Activated CD4-positive, alpha-beta T cell treated with anti-CD3 and anti-CD28 coated beads for 1 hour (primary cell): ENCODE results near the gene MROH2A.

Experiments
- DNase-seq: peaks from one replicate; pipeline ENCODE4 v3.0.0-alpha.2; 2020

Gene MROH2A

DNA sequence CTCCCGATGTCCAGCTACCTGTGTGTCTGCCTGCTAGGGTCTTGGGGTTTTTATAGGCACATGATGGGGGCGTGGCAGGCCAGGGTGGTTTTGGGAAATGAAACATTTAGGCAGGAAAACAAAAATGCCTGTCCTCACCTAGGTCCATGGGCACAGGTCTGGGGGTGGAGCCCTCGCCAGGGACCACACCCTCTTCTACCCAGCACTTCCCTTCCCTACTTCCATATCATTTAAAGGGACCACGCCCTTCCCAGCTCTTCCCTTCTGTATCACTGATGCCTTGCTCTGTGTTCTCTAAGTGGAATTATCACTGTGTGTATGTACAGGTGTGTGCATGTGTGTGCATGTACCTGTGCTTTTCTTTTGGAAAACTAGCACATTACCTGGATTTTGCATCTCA, 11.7 kb upstream of the MROH2A start:
- no peak for DNase-seq

DNA sequence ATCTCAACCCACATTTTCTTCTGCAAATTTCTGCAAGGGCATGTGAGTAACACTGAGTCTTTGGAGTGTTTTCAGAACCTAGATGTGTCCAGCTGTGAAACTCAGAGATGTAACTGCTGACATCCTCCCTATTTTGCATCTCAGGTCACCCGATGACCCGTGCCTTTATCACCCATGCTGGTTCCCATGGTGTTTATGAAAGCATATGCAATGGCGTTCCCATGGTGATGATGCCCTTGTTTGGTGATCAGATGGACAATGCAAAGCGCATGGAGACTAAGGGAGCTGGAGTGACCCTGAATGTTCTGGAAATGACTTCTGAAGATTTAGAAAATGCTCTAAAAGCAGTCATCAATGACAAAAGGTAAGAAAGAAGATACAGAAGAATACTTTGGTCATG, 10.1 kb upstream of the MROH2A start:
- DNase-seq: no peak

DNA sequence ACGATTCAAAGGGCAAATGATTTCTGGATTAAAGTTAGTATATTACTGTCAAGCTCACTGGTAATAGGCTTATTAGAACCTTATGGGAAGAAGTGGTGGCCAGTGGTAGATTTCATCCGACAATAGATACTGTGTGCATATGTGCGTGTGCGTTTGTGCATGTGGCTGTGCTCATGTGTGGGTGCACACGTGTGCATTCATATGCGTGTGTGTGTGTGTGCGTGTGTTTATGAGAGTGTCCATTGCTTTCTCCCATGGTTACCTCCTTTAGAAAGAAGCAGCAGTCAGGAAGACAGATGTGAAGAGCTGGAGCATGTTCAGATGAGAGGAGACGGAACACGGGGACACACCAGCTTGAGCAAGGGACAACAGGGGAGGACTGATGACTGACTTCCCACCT, 8.9 kb upstream of the MROH2A start:
- no peak for DNase-seq

DNA sequence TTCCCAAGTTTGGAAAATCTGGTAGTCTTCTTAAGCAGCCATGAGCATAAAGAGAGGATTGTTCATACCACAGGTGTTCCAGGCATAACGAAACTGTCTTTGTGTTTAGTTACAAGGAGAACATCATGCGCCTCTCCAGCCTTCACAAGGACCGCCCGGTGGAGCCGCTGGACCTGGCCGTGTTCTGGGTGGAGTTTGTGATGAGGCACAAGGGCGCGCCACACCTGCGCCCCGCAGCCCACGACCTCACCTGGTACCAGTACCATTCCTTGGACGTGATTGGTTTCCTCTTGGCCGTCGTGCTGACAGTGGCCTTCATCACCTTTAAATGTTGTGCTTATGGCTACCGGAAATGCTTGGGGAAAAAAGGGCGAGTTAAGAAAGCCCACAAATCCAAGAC, 6.0 kb upstream of the MROH2A start:
- DNase-seq: no peak

DNA sequence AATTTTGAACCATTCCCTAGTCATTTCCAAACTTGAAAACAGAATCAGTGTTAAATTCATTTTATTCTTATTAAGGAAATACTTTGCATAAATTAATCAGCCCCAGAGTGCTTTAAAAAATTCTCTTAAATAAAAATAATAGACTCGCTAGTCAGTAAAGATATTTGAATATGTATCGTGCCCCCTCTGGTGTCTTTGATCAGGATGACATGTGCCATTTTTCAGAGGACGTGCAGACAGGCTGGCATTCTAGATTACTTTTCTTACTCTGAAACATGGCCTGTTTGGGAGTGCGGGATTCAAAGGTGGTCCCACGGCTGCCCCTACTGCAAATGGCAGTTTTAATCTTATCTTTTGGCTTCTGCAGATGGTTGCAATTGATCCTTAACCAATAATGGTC, 5.5 kb upstream of the MROH2A start:
- DNase-seq: no peak

DNA sequence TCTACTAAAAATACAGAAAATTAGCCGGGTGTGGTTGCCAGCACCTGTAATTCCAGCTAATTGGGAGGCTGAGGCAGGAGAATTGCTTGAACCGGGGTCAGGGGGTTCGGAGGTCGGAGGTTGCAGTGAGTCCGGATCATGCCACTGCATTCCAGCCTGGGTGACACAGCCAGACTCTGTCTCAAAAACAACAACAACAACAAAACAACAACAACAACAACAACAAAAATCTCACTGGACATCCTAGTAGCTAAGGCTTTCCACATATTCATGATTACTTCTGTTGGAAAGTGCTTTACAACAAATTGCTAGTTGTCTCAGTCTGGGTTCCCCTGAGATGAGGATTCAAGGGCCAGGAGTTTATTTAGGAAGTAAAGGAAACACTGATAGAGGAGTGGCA, 4.3 kb upstream of the MROH2A start:
- DNase-seq: no peak

DNA sequence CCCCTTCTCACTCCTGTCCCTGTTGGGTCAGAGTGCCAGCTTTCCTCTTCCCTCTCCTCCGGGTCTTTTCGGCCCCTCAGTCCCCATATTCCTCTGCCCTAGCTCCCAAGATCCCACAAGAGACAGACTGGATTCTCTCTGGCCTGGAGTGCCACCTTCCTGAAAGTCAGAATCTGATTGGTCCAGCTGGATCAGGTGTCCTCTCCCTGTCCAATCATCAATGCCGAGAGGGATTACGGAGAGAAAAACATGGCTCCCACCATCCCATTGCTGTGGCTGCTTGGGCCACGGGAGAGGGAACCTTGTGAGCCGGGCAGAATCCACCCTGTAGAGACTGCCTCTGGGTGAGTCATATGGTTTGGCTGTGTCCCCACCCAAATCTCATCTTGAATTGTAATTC, 2.7 kb upstream of the MROH2A start:
- no peak for DNase-seq

DNA sequence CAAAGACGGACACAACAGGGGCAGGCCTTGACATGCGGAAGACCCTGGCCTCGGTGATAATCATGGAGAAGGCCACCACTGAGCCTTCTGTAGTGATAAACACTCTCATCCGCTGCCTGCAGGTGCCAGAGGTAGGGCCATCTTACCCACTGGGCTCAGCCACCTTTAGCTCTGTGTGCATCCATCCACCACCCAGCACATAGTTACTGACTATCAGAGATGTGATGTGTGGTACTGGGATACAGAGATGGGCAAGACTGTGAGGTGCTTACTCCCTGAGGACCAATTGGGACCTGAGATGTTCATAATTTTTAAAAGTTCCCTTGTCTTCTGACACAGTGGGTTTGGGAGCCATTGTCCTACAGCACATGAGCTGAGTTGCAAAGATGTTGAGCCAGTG, 1.6 kb downstream of the MROH2A start:
- DNase-seq: no peak

DNA sequence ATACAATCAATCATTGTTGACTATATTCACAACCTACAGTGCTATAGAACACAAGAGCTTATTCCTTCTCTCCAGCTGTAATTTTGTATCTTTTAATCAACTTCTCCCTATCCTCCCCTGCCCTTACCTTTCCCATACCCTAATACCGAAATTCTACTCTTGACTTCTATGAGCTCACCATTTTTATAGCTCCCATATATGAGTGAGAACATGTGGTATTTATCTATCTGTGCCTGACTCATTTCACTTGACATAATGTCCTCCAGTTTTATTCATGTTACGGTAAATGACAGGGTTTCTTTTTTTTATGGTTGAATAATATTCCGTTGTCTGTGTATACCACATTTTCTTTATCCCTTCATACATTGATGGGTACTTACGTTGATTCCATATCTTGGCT, 2.6 kb downstream of the MROH2A start:
- no peak for DNase-seq

DNA sequence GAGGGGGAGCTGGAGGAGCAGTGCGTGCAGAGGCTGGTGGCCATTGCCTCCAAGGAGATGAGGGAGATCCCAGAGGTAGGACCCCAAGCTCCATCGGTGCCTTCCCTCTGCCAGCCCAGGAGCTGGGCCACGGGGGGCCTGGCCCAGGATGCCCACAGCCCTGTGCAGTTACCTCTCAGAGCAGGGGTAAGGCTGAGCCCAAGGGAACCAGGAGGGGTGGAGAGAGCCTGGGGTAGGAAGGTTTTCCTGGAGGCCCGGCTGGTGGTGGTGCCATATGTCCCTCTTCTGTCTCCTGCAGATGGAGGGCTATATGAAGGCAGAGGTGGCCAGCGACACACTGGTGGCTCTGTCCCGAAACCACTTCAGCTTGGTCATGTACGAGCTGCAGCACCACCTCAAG, 11.4 kb downstream of the MROH2A start:
- no peak for DNase-seq

DNA sequence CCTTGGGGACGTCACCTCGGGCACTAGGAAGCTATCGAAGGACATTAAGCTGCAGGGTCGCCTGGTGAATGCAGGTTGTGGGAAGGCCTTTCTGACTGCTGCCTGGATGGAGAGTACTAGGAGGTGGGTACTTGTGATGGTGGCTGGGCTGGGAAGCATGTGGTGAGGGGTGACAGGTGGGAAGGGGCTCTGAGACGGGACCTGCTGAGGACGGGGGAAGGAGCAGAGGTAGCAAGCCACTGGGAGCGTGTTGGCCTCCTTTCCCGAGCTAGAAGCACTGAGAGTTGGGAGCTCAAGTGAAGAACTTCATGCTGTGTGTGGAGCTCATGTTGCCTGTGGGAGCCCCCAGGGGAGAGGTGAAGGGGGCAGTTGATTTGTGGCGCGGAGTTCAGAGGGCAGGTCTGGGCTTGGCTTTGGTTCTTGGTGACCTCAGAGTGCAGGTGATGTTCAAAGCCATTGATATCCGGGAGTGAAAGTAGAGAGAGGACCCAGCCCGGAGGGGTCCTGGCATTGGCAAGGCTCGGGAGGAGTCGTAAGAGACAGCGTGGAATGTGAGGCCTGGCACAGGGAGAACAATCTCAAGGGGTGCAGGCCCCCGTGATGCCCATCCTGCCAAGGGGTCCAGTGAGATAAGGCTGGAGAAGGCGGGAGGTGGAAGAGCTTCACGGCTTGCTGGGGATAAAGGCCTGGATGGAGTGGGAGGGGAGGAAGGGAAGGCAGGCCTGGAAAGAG, 13.2 kb downstream of the MROH2A start:
- DNase-seq: no peak

DNA sequence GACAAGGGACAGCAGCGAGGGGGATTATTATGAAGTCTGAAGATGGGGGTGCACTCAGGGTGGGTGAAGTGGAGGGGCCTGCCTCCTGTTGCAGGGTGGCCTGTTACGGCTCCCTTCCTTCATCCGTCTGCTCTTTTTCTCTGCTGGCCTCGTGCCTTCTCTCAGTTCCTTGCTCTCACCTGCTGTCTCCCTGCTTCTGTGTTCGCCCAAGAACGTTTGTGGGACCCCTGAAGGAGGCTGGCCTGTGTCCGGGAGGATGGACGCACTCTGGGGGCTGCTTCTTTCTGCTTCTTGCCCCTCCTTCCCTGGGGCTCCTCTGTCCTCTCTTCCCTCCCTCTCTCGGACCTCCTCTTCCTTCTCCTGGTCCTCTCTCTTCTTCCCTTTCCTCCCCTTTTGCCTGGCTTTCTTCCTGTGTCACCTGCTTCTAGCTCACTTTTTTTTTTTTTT, 13.8 kb downstream of the MROH2A start:
- DNase-seq: no peak

DNA sequence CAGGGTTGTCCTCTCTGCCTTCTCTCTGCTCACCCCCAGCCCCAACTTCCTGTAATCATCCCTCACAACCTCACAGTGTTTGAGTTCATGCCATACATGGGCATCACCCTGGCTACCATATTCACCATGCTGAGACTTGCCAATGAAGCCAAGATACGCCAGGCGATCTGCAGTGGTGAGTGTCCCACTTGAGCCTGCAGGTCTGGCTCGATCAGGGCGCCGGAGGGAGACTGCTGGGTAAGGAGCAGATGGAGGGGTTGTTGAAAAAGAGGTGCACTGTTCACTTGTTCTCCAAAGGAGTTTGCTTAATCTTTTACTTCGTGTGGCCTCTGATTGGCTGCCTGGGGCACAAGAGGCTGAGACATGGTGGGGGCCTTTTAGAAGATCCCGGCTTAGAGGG, 14.6 kb downstream of the MROH2A start:
- no peak for DNase-seq

DNA sequence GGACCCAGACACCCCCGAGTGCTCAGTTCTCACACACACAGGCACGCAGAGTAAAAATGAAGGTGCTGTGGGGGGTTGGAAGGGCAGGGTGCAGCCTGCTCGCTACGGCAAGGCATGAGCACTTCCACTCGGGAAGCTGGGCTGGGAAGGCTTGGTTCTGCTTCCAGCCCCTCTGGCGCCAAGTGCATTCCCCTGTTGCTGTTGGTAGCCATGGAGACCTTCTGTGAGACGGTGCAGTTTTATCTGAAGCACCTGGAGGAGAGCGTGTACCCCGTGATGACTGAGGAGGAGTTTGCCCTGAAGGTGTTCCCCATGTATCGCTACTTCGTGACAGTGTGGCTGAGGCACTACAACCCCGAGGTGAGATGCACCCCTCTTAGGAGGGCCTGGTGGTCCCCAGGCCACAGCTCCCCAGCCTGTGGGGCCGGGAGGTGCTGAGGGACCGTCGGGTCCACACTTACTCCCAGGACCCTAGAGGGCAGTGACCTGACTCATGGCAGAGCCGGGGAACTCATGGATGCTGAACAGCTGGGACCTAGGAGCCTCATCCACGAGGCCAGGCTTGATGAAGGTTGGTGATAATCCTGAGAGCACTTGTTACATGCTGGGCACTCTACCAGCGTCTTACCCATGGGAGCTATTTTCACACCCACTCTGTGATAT, 15.5 kb downstream of the MROH2A start:
- DNase-seq: no peak

DNA sequence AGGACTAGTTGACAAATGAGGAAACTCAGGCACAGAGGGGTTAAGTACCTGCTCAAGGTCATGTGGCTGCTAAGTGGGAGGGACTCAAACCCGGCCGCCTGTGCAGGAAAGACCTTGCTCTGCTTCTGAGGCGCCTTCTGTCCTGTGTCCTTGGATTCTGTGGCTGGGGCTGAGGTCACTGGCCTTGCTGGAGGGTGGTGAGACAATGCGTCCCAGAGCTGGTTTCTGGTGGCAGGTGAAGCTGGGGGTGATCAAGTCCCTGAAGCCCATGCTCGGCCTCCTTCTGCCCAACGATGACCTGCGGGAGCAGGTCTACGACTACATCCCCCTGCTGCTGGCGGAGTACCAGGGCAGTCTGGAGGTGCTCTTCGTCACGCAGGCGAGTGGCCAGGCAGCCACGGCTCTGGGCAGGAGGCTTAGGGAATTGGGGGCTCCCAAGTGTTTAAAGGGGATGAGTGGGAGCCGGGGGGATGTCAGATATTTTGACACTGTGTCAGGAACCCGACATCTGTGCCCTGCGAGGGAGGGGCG, 16.1 kb downstream of the MROH2A start:
- no peak for DNase-seq

DNA sequence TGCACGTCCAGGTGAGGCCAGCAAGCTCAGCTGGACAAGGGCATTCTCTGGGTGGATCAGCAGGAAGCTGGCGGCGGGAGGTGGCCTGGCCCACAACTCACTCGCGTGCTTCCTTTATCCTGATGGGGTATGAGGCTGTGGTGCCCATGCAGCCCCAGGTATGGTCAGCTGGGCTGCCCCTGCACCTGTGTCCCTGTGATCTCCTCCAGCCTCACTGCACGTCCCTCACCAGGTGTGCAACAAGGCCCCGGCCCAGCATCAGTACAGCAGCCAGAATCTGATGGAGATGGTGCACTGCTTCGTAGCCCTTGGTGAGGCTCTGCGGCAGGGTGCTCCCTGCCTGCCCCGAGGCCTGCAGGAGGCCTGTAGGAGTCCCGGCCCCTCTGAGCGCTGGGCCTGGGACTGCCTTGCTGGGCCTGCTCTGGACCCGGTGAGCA, 17.6 kb downstream of the MROH2A start:
- no peak for DNase-seq

DNA sequence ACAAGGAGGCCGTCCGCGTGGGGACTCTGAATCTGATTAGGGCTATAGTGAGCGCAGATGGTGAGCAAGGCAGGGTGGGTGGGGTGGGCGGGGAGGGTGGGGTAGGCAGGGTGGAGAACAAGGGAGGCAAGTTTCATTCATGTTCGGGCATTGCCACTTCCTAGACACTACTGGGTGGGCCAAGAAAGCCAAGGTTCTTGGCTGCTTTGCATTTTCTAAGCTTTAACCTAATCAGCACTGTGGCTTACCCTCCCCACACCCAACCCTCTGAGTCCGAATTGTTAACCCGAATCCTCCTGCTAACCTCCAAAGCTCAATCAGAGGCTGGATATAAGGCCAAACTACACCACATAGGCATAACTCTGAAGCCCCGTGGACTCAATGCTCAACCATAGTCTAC, 18.1 kb downstream of the MROH2A start:
- DNase-seq: no peak

DNA sequence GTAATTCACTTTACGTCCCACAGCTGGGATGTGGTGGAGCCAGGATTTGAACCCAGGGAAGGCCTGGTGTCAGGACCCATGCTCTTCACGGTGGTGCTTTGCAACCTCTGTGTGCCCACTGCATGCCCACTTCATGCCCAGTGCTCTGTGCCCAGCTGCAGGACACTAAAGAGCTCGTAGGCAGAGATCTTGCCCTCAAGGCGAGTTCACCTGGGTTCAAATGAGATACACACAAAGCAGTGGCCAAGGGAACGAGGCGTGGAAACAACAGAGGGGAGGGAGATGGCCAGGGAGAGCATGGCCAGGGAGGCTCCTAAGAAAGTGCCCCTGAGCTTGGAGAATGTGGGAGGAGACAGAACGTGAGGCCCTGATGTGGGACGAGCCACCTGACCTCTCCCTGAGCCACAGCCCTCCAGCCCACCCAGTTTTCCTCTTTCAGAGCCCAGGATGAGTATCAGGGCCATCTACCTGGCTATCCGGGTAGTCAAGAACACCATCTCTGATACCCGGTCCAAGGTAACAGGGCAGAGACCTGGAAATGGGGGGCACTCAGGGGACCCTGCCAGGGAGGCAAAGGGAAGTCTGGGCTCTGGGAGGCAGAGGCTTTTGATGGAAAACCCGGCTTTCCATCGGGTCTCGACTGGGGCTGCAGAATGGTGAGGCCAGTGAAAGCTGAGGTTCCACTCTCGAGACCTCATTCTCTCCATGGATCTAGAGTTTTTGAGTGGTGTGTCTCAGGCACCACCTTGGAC, 20.4 kb downstream of the MROH2A start:
- DNase-seq: no peak

DNA sequence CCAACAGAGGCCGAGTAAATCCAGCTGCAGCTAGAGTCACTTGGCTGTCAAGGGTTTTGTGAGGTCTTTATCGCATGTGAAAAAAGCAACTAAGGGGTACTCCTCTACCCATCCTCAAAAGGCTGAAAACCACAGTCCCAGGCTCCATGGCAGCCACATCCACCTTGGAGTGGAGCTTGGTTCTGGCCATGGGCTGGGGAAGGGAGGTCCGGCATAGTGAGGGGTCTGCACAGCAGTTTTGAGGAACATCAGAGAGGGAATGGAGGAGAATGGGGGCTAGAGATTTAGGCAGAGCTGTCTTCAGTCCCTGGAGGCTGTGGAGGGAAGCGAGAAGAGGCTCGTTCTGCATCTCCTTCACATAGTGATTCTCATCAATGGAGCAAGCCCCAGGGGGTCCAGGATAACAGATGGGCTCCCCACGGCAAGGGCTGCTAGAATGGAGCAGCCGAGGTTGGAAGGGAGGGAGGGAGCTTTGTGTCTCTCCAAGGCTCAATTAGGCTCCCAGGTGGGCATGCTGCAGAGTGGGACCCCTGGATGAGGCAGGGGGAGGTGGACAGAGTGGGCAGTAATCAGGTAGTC, 21.0 kb downstream of the MROH2A start:
- DNase-seq: peak; percentile 2

DNA sequence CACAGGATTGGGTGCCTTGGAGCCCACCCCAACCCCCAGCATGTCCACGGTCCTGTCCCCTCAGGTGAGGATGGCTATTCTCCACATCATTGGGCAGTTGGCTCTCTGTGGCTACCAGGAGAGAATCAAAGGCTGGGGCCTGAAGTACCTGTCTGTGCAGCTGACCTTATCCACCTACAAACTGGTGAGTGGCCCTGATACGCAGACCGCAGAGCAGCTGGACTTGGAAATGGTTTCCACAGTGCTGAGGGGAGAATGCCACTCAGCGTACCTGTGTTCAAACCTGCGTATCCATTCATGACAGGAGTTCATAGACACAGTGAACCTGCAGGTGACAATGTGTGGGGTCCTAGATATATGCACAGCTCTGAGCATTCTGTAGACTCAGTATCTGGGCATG, 21.6 kb downstream of the MROH2A start:
- DNase-seq: no peak

DNA sequence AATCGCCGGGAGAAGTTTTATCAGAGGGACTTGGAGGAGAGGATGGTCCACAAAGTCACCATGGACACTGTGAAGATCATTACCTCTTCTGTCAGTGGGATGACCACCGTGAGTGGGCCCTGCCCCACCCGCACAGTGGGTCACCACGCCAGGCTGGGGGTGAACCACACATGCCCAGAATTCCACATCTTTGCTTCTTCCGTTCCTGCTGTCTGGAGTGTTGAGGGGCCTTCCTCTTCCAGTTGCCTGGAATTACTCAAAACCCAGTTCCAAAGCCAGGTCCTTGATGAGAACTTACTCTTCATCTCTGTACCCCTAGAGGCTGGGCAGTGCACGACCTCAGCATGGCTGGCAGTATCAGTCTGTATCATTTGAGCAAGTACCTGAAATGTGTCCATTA, 22.1 kb downstream of the MROH2A start:
- DNase-seq: no peak

DNA sequence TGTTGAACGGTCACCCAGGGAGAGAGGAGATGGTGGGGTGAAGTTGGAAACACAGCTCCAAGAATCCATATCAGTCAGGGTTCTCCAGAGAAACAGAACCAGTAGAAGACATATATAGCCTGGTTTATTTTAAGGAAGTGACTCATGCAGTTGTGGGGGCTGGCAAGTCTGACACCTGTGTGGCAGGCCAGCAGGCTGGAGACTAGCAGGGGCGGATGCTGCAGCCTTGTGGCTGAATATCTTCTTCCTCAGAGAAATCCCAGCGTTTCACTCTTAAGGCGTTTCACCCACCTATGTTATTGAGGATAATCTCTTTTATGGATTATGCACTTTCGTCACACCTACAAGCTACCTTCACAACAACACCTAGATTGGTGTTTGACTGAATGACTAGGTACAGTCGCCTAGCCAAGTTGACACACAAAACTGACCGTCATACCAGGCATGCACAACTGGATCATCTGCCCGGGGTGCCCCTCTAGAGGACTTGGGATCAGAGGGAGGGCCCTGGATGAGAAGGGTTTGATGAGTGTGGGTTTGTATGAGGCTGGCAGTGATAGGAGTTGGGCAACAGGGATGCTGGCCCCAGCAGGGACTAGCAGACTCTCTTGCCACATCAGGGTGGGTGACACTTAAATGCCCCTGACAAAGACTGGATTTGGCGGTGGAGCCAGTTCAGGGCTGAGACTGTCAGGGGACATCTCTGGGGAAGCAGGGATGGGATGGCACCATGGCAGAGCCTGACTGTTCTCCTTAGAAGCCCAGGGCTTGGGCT, 23.4 kb downstream of the MROH2A start:
- no peak for DNase-seq
